Amniotic stem cell (primary cell): Measurements from ENCODE around the gene DCAF12L1.

Experiments
- DNase-seq: peaks from one replicate; lab custom pipeline; 2025; lab: John Stamatoyannopoulos, UW

DCAF12L1 gene

GRCh38 chrX:126552313-126553022 is at the start of gene DCAF12L1:
Gene DCAF12L1 (minus strand): TSS chrX:126552814. CDS start chrX:126552608, 206 bp downstream.
- no peak for DNase-seq

GRCh38 chrX:126580877-126581276 is 28.3 kb upstream of the DCAF12L1 start:
- no peak for DNase-seq

GRCh38 chrX:126575911-126576310 is 23.3 kb upstream of the DCAF12L1 start:
- DNase-seq: no peak

- DNase-seq: no peak
Observed at GRCh38 chrX:126557151-126557550, 4.5 kb upstream of the DCAF12L1 start.

GRCh38 chrX:126551725-126552312 is 795 bp downstream of the DCAF12L1 start:
- DNase-seq: no peak

GRCh38 chrX:126551306-126551705 is 1.3 kb downstream of the DCAF12L1 start:
- DNase-seq: no peak

- DNase-seq: no peak
Observed at GRCh38 chrX:126550816-126551215, 1.8 kb downstream of the DCAF12L1 start.

- DNase-seq: no peak
Observed at GRCh38 chrX:126509923-126510322, 42.7 kb downstream of the DCAF12L1 start.
